ENCODE results near the gene SNRNP200. TPM values are rescaled to one million over a fixed set of nuclear protein-coding genes. Genes with fewer than 3 reads are reported as not detected.

SNRNP200 gene
- total RNA-seq, 1 donor from 2014 or later, result 136 TPM

DNA sequence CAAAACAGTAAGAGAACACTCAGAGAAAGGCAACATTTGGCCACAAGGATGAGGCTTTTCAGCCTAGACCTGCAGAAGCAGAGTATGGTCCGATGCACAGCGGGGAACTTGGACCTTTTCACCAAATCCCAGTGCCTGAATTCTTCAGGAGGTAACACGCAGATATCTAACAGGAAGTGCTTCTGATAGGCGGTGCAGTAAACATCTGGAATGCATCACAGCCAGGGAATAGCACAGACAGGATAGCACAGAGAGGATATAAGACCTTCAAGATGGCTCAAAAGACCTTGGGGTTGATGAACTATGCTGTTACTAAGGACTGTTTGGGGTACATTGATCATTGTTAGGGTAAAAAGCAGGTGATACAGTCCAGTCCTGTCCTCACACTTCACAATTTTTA is 41.3 kb downstream of the SNRNP200 start:
- H3K4me3 Mint-ChIP-seq (ENCODE audit: unreplicated experiment), result peak overlapping the region; percentile 93
- no peak overlapping the region for H3K27ac Mint-ChIP-seq (ENCODE audit: unreplicated experiment)
- TF ChIP-seq CTCF (IDR thresholded peaks at IDR 0.05; ENCODE audit: partially characterized antibody, unreplicated experiment), result no peak
- H3K27me3 Mint-ChIP-seq (ENCODE audit: unreplicated experiment), result peaks cover 9% of the 10 kb centered on the region
- peaks cover 12% of the 10 kb centered on the region for H3K9me3 Mint-ChIP-seq (ENCODE audit: unreplicated experiment)
- H3K4me1 Mint-ChIP-seq (ENCODE audit: low read depth, unreplicated experiment), result peaks cover 26% of the 10 kb centered on the region
- no peaks in the 10 kb centered on the region for H3K36me3 Mint-ChIP-seq (ENCODE audit: unreplicated experiment)
- DNase-seq, result no peak

GRCh38 chr2:96262306-96262705 is 43.0 kb downstream of the SNRNP200 start:
- Mint-ChIP-seq H3K27me3 (ENCODE audit: unreplicated experiment) (peaks cover 10% of the 10 kb centered on the region), H3K36me3 (ENCODE audit: unreplicated experiment) (no peaks in the 10 kb centered on the region), H3K9me3 (ENCODE audit: unreplicated experiment) (peaks cover 15% of the 10 kb centered on the region), H3K4me3 (ENCODE audit: unreplicated experiment) (no peak overlapping the region), H3K4me1 (ENCODE audit: low read depth, unreplicated experiment) (peaks cover 37% of the 10 kb centered on the region), H3K27ac (ENCODE audit: unreplicated experiment) (peak overlapping the region; percentile 44)
- TF ChIP-seq CTCF (IDR thresholded peaks at IDR 0.05; ENCODE audit: partially characterized antibody, unreplicated experiment), result no peak
- DNase-seq, result no peak

DNA sequence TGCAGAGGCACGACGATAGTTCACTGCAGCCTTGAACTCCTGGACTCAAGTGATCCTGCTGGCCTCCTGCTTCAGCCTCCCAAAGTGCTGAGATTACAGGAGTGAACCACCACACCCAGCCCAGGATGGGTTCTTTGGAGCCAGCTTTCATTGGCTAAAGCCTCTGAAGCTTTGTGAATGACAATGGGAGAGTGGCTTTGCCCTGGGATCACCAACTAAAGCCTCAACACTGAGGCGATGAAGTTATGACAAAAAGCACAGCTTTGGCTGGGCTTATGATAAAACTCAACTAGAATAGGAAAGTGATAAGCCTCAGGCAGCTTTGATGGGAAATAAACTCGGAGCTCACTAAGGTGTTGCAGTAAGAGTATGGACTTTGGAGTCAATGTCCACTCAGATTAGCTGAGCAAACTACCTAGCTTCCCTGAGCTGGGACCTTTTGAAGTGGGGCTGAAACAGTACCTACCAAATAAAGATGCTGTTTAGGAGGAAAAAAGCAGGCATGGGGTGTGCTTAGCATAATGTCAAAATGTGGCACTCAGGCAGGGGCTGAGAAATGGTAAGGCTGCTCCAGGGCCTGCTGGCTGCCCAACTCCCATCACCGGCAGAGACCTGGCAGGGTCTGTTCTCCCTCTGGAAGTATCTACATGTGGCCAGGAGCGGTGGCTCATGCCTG is 43.9 kb downstream of the SNRNP200 start:
- TF ChIP-seq CTCF (IDR thresholded peaks at IDR 0.05; ENCODE audit: partially characterized antibody, unreplicated experiment), result no peak
- no peak for DNase-seq
- H3K27me3 Mint-ChIP-seq (ENCODE audit: unreplicated experiment), result peaks cover 10% of the 10 kb centered on the region
- no peak overlapping the region for H3K27ac Mint-ChIP-seq (ENCODE audit: unreplicated experiment)
- peaks cover 15% of the 10 kb centered on the region for H3K9me3 Mint-ChIP-seq (ENCODE audit: unreplicated experiment)
- no peaks in the 10 kb centered on the region for H3K36me3 Mint-ChIP-seq (ENCODE audit: unreplicated experiment)
- H3K4me1 Mint-ChIP-seq (ENCODE audit: low read depth, unreplicated experiment), result peaks cover 37% of the 10 kb centered on the region
- no peak overlapping the region for H3K4me3 Mint-ChIP-seq (ENCODE audit: unreplicated experiment)

DNA sequence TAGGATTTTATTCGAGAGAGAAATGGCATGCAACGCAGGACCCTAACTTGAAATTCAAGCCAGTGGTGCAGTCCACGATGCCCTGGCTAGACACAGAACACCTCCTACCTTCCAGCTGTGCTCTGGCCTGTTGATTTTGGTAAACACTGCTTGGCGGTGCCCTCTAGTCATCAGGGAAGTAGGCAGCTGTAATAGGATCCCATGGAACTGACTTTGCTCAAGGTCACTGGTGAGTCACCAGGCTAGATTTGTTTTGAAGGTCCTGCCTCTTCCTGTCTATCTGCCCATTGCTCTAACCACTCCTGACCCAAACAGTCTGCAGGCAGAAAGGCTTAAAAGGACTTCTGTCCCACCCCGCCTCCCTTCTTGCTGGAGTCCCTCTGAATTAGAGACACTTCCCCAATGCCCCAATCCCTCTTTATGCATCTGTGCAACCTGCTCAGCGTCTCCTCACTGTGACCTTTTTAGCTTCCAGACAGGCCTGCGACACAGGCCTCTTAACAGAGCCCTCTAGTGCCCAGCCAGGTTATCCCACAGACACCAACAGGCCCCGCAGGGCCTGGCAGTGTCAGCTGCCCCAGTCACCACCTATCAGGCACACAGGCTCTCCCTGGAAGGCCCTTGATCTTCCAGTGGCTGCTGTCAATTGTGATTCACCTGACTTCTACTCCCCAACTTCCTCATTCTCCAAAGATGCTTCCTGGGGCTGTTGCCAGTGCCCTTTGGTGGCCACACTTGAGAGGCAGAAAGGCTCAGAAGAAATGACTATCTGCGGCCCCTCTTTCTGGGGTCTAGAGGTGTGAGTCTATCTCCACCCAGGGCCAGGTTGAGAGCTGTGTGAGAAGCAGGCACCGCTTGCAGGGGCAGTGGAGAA is 44.7 kb downstream of the SNRNP200 start:
- H3K27me3 Mint-ChIP-seq (ENCODE audit: unreplicated experiment), result peaks cover 10% of the 10 kb centered on the region
- TF ChIP-seq CTCF (IDR thresholded peaks at IDR 0.05; ENCODE audit: partially characterized antibody, unreplicated experiment), result no peak
- H3K4me3 Mint-ChIP-seq (ENCODE audit: unreplicated experiment), result peak overlapping the region; percentile 72
- H3K9me3 Mint-ChIP-seq (ENCODE audit: unreplicated experiment), result peaks cover 15% of the 10 kb centered on the region
- no peaks in the 10 kb centered on the region for H3K36me3 Mint-ChIP-seq (ENCODE audit: unreplicated experiment)
- peaks cover 37% of the 10 kb centered on the region for H3K4me1 Mint-ChIP-seq (ENCODE audit: low read depth, unreplicated experiment)
- H3K27ac Mint-ChIP-seq (ENCODE audit: unreplicated experiment), result peak overlapping the region; percentile 71
- DNase-seq, result peak; percentile 55

- Mint-ChIP-seq H3K9me3 (ENCODE audit: unreplicated experiment) (peaks cover 14% of the 10 kb centered on the region), H3K27ac (ENCODE audit: unreplicated experiment) (peak overlapping the region; percentile 67), H3K27me3 (ENCODE audit: unreplicated experiment) (peaks cover 10% of the 10 kb centered on the region), H3K4me1 (ENCODE audit: low read depth, unreplicated experiment) (peaks cover 35% of the 10 kb centered on the region), H3K4me3 (ENCODE audit: unreplicated experiment) (peak overlapping the region; percentile 16), H3K36me3 (ENCODE audit: unreplicated experiment) (peaks cover 4% of the 10 kb centered on the region)
- no peak for TF ChIP-seq CTCF (IDR thresholded peaks at IDR 0.05; ENCODE audit: partially characterized antibody, unreplicated experiment)
- peak; percentile 32 for DNase-seq
Observed at GRCh38 chr2:96259497-96259921, 45.8 kb downstream of the SNRNP200 start.
